ENCODE data around the gene LHX4.
"Not testable (repeated sequence)": the region's sequence is repeated elsewhere in the genome, so short reads cannot be mapped to it uniquely, and the experiment has no call there.

Gene LHX4

DNA sequence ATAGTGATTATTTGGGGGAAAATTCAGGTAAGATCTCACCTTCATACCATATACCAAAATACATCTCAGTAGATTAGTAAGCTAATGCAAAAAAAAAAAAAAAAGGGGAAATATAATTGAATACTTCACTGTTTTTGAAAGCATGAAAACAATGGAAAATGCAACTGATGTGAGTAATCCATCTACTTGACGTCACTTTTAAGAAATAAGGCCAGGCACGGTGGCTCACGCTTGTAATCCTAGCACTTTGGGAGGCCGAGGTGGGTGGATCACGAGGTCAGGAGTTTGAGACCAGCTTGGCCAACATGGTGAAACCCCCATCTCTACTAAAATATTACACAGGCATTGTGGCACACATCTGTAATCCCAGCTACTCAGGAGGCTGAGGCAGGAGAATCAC lies 27.5 kb upstream of the LHX4 start:
- H3K36me3 ChIP-seq (ENCODE audit: insufficient read depth, low read length); H3K9me3 ChIP-seq (ENCODE audit: low read length); H3K4me1 ChIP-seq (ENCODE audit: insufficient read depth, low read length); H3K4me3 ChIP-seq (ENCODE audit: low read length); H2AFZ ChIP-seq (ENCODE audit: low read depth, low read length): not testable (repeated sequence)
- peaks cover 19% of the 10 kb centered on the region for H3K27me3 ChIP-seq (ENCODE audit: insufficient read depth, low read length)

- H2AFZ ChIP-seq (ENCODE audit: low read depth, low read length), result no peak overlapping the region
- H3K4me3 ChIP-seq (ENCODE audit: low read length), result no peak overlapping the region
- H3K27me3 ChIP-seq (ENCODE audit: insufficient read depth, low read length), result peaks cover 28% of the 10 kb centered on the region
- H3K36me3 ChIP-seq (ENCODE audit: insufficient read depth, low read length), result no peaks in the 10 kb centered on the region
- no peaks in the 10 kb centered on the region for H3K4me1 ChIP-seq (ENCODE audit: insufficient read depth, low read length)
- no peaks in the 10 kb centered on the region for H3K9me3 ChIP-seq (ENCODE audit: low read length)
These were observed 25.8 kb upstream of the LHX4 start for GRCh38 chr1:180204231-180204630.

GRCh38 chr1:180206581-180206980 lies 23.5 kb upstream of the LHX4 start:
- Histone ChIP-seq H3K36me3 (ENCODE audit: insufficient read depth, low read length) (no peaks in the 10 kb centered on the region), H3K27me3 (ENCODE audit: insufficient read depth, low read length) (peaks cover 28% of the 10 kb centered on the region), H3K4me1 (ENCODE audit: insufficient read depth, low read length) (peaks cover 8% of the 10 kb centered on the region), H2AFZ (ENCODE audit: low read depth, low read length) (no peak overlapping the region), H3K4me3 (ENCODE audit: low read length) (no peak overlapping the region), H3K9me3 (ENCODE audit: low read length) (no peaks in the 10 kb centered on the region)

DNA sequence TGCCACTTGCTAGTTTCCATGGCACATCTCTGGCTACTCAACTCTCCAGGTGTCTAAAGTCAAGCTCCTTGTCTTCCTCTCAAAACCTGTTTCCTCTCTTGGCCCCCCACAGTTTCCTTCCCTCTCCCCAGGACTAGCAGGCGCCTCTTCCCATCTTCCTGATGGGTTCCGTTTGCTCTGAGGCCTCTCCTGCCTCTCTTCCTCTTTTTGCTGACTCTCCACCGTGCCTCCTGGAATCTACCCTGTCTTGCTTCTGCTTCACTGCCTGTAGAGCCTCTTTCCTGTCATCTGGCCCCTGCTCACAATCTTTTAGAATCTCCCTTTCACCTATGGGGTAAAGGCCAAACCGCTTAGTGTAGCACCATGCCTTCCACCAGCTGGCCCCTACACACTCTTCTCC lies 21.8 kb upstream of the LHX4 start:
- Histone ChIP-seq H3K36me3 (ENCODE audit: insufficient read depth, low read length) (no peaks in the 10 kb centered on the region), H3K4me3 (ENCODE audit: low read length) (no peak overlapping the region), H3K9me3 (ENCODE audit: low read length) (no peaks in the 10 kb centered on the region), H3K27me3 (ENCODE audit: insufficient read depth, low read length) (peaks cover 39% of the 10 kb centered on the region), H2AFZ (ENCODE audit: low read depth, low read length) (no peak overlapping the region), H3K4me1 (ENCODE audit: insufficient read depth, low read length) (peaks cover 8% of the 10 kb centered on the region)

DNA sequence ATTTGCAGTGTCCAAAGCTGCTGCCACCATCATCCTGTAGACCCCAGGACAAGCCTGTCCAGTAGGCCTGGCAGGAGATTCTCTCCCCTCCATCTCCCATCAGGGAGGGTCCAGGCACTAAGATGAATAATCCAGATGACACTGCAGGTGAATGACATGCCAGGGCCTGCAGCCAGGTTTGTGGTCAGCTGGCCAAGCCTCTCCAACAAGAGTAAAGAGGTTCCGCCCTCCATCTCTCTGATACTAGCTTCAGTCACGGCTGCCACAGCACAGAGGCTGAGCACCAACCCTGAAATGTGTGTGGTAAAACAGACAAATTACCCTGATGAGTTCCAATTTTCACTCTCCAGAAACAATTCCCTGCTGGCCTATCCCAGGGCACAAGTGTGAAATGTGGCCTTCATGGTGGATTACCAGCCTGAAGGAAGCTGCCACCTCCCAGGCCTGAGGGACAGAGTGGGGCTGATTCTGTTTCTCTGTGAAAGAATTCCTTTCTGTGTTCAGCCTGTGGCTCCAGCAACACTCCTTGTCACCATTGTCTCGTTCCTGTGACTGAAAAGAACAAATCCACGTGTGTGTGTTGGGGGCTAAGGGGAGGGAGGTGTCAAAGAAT lies 19.9 kb upstream of the LHX4 start:
- Histone ChIP-seq H3K27me3 (ENCODE audit: insufficient read depth, low read length) (peaks cover 37% of the 10 kb centered on the region), H3K4me1 (ENCODE audit: insufficient read depth, low read length) (peaks cover 8% of the 10 kb centered on the region), H3K36me3 (ENCODE audit: insufficient read depth, low read length) (no peaks in the 10 kb centered on the region)

GRCh38 chr1:180211156-180211859 lies 18.8 kb upstream of the LHX4 start:
- H2AFZ ChIP-seq (ENCODE audit: low read depth, low read length), result no peak overlapping the region
- H3K4me1 ChIP-seq (ENCODE audit: insufficient read depth, low read length), result peaks cover 8% of the 10 kb centered on the region
- no peaks in the 10 kb centered on the region for H3K9me3 ChIP-seq (ENCODE audit: low read length)
- H3K36me3 ChIP-seq (ENCODE audit: insufficient read depth, low read length), result no peaks in the 10 kb centered on the region
- H3K4me3 ChIP-seq (ENCODE audit: low read length), result no peak overlapping the region
- peaks cover 44% of the 10 kb centered on the region for H3K27me3 ChIP-seq (ENCODE audit: insufficient read depth, low read length)

More for the DNA sequence above, 19.9 kb upstream of the LHX4 start:
- Histone ChIP-seq H2AFZ (ENCODE audit: low read depth, low read length) (no peak overlapping the region), H3K9me3 (ENCODE audit: low read length) (no peaks in the 10 kb centered on the region), H3K4me3 (ENCODE audit: low read length) (no peak overlapping the region)

DNA sequence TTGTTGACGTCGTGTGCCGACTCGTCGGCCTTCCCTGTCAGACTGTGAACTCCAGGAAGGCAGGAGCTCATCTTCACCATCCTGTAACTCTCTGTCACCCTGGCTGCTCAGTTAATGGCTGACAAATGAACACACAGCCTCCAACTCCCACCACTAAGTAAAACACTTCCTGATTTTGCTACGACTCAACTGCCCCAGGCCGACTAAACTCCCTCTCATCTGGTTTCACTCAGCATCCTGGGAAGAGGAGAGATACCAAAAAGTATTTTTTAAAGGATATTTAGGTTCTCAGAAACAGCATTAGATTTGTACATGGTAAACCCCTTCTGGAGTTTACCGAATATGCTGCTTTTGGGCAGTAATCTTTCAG lies 18.2 kb upstream of the LHX4 start:
- no peaks in the 10 kb centered on the region for H3K36me3 ChIP-seq (ENCODE audit: insufficient read depth, low read length)
- peaks cover 43% of the 10 kb centered on the region for H3K27me3 ChIP-seq (ENCODE audit: insufficient read depth, low read length)
- no peaks in the 10 kb centered on the region for H3K9me3 ChIP-seq (ENCODE audit: low read length)
- peaks cover 8% of the 10 kb centered on the region for H3K4me1 ChIP-seq (ENCODE audit: insufficient read depth, low read length)
- H3K4me3 ChIP-seq (ENCODE audit: low read length), result no peak overlapping the region
- no peak overlapping the region for H2AFZ ChIP-seq (ENCODE audit: low read depth, low read length)

DNA sequence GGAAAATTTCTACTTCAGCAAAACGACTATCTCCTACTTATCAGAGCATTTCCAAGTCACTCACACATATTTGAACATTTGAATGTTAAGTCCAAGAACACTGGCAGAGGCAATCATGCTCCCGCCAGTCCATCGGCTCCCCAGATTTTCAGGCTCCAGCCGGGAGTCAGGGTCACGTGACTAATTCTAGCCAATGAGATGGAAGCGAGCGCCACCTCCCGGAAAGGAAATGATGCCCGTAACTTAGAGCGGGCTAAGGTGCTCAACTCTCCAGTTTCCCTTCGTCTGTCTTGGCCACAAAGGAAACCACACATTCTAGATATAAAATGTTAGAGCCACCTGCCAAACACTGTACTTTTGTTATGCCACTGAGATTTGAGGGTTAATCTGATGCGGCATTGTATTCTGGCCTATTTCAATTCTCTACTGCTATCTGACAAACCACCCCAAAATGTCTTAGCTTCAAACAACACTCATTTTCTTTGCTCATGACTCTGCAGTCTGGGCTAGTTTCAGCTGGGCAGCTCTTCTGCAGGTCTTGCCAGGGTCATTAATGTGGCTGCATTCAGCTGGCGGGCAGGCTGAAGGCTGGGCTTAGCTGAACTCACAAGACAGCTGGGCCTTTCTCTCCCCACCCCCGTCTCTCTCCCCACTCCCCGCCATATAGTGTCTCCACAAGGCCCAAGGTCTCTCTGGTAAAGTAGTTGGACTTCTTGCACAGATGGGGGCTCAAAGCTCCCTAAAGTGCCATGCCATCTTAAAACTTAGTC lies 16.5 kb upstream of the LHX4 start:
- Histone ChIP-seq H3K27me3 (ENCODE audit: insufficient read depth, low read length) (peaks cover 36% of the 10 kb centered on the region), H3K4me1 (ENCODE audit: insufficient read depth, low read length) (peaks cover 8% of the 10 kb centered on the region)

GRCh38 chr1:180215856-180216625 lies 14.0 kb upstream of the LHX4 start:
- Histone ChIP-seq H3K27me3 (ENCODE audit: insufficient read depth, low read length) (peaks cover 57% of the 10 kb centered on the region), H2AFZ (ENCODE audit: low read depth, low read length) (no peak overlapping the region), H3K36me3 (ENCODE audit: insufficient read depth, low read length) (no peaks in the 10 kb centered on the region), H3K4me1 (ENCODE audit: insufficient read depth, low read length) (no peaks in the 10 kb centered on the region), H3K4me3 (ENCODE audit: low read length) (no peak overlapping the region), H3K9me3 (ENCODE audit: low read length) (no peaks in the 10 kb centered on the region)

More for the DNA sequence above, 16.5 kb upstream of the LHX4 start:
- H3K36me3 ChIP-seq (ENCODE audit: insufficient read depth, low read length), result no peaks in the 10 kb centered on the region
- no peak overlapping the region for H3K4me3 ChIP-seq (ENCODE audit: low read length)
- H2AFZ ChIP-seq (ENCODE audit: low read depth, low read length), result no peak overlapping the region
- no peaks in the 10 kb centered on the region for H3K9me3 ChIP-seq (ENCODE audit: low read length)

DNA sequence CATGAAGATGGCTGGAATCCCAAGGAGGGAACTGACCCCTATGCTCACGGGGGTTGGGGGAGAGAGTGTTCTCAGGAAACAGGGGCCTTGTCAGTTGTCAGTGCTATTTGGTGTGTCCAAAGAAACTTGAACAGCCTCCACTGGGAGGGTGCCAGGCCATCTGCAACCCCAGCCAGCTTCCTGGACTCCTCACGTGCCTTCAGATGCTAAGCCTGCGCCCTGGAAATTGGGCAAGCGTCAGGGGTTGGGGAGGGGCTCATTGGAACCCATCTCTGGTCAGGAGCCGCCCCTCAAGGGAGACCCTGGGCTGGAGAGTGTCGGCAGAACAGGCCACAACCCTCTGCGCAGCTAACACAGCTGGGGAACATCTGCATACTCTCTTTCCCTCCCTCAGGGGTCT lies 13.1 kb upstream of the LHX4 start:
- Histone ChIP-seq H3K4me3 (ENCODE audit: low read length) (no peak overlapping the region), H3K9me3 (ENCODE audit: low read length) (no peaks in the 10 kb centered on the region), H3K36me3 (ENCODE audit: insufficient read depth, low read length) (no peaks in the 10 kb centered on the region), H2AFZ (ENCODE audit: low read depth, low read length) (no peak overlapping the region), H3K4me1 (ENCODE audit: insufficient read depth, low read length) (no peaks in the 10 kb centered on the region), H3K27me3 (ENCODE audit: insufficient read depth, low read length) (peaks cover 58% of the 10 kb centered on the region)

- H3K27me3 ChIP-seq (ENCODE audit: insufficient read depth, low read length), result peaks cover 61% of the 10 kb centered on the region
- H3K9me3 ChIP-seq (ENCODE audit: low read length), result no peaks in the 10 kb centered on the region
- no peak overlapping the region for H2AFZ ChIP-seq (ENCODE audit: low read depth, low read length)
- no peak overlapping the region for H3K4me3 ChIP-seq (ENCODE audit: low read length)
- H3K4me1 ChIP-seq (ENCODE audit: insufficient read depth, low read length), result no peaks in the 10 kb centered on the region
- H3K36me3 ChIP-seq (ENCODE audit: insufficient read depth, low read length), result no peaks in the 10 kb centered on the region
These were observed 11.0 kb upstream of the LHX4 start for GRCh38 chr1:180218806-180219765.

DNA sequence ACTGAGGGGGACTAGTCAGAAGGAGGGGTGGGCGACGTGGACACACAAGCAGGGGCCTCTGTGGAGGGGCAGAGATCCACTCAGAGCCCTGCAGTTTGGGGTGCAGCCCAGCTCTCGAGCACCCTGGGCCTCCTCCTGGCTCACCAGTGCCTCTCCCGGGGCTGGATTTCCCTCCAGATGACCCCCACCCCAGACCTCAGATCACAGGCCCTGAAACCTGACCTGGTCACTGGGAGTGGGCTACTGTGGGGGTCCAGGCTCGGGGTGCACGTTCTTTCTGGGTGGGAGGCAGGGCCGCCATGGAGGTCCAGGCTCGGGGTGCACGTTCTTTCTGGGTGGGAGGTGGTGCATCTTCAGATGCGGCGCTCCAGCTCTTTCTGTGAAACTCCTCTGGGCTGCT lies 10.3 kb upstream of the LHX4 start:
- no peak overlapping the region for H2AFZ ChIP-seq (ENCODE audit: low read depth, low read length)
- H3K36me3 ChIP-seq (ENCODE audit: insufficient read depth, low read length), result no peaks in the 10 kb centered on the region
- H3K9me3 ChIP-seq (ENCODE audit: low read length), result no peaks in the 10 kb centered on the region
- peaks cover 68% of the 10 kb centered on the region for H3K27me3 ChIP-seq (ENCODE audit: insufficient read depth, low read length)
- no peaks in the 10 kb centered on the region for H3K4me1 ChIP-seq (ENCODE audit: insufficient read depth, low read length)
- H3K4me3 ChIP-seq (ENCODE audit: low read length), result no peak overlapping the region

Measured in neuron (in vitro differentiated cells).